Osteoblast (primary cell): Measurements from ENCODE around the gene ELOVL2. TPM values are rescaled to one million over a fixed set of nuclear protein-coding genes. Genes with fewer than 3 reads are reported as not detected.
"Not testable (repeated sequence)": the region's sequence is repeated elsewhere in the genome, so short reads cannot be mapped to it uniquely, and the experiment has no call there.

Experiments used
- DNase-seq: peaks from one replicate; pipeline ENCODE4 v3.0.0; 2011; ENCODE audit warnings: low spot score, mixed read lengths; ENCODE audit not compliant: insufficient read length; ENCODE audit errors: missing footprints
- H2AFZ ChIP-seq: 2 replicates; pipeline ENCODE4 v1.6.0; 2011; ENCODE audit warnings: mild to moderate bottlenecking, low read length
- H3K27ac ChIP-seq: 2 replicates; pipeline ENCODE4 v1.5.1; 2011; ENCODE audit warnings: mild to moderate bottlenecking, low read depth, low read length, moderate library complexity
- H3K27me3 ChIP-seq: 2 replicates; pipeline ENCODE4 v1.6.0; 2012; ENCODE audit warnings: mild to moderate bottlenecking, control low read depth, inconsistent platforms, low read length, moderate library complexity; ENCODE audit not compliant: insufficient read depth
- H3K36me3 ChIP-seq: 2 replicates; pipeline ENCODE4 v1.5.1; 2011; ENCODE audit warnings: mild to moderate bottlenecking, low read length, control low read depth, moderate library complexity; ENCODE audit not compliant: insufficient read depth
- H3K4me1 ChIP-seq: 2 replicates; pipeline ENCODE4 v1.5.1; 2011; ENCODE audit warnings: mild to moderate bottlenecking, low read length, control low read depth, moderate library complexity; ENCODE audit not compliant: insufficient read depth
- H3K4me2 ChIP-seq: 2 replicates; pipeline ENCODE4 v1.6.0; 2011; ENCODE audit warnings: mild to moderate bottlenecking, low read length; ENCODE audit not compliant: insufficient read depth
- H3K4me3 ChIP-seq: fragments of 200-600 bp; sonication (generic); 3 replicates; pipeline ENCODE4 v1.5.1; 2012; ENCODE audit warnings: mild to moderate bottlenecking, low read length, inconsistent platforms; ENCODE audit not compliant: insufficient read depth
- H3K79me2 ChIP-seq: 2 replicates; pipeline ENCODE4 v1.6.0; 2012; ENCODE audit warnings: mild to moderate bottlenecking, low read length, control low read depth, inconsistent platforms; ENCODE audit not compliant: insufficient read depth
- H3K9me3 ChIP-seq: 2 replicates; pipeline ENCODE4 v1.5.1; 2011; ENCODE audit warnings: low read depth, low read length, control low read depth
- H4K20me1 ChIP-seq: 2 replicates; pipeline ENCODE4 v1.6.0; 2012; ENCODE audit warnings: mild to moderate bottlenecking, low read length, control low read depth; ENCODE audit not compliant: insufficient read depth
- total RNA-seq: library from RNA; depleted of rRNA; stranded (reverse); fragments of >200 nt; gene quantifications from 2 replicates; pipeline ENCODE4 v1.2.3, GENCODE V29; 2012
- TF ChIP-seq, protein P1 (sequence below): IDR thresholded peaks from 2 replicates; pipeline ENCODE4 v1.5.1; 2011; ENCODE audit warnings: mild to moderate bottlenecking, low read depth, low read length, moderate library complexity; ENCODE audit errors: extremely low read depth

Gene ELOVL2
- total RNA-seq, 1 donor = under 0.01 TPM

DNA sequence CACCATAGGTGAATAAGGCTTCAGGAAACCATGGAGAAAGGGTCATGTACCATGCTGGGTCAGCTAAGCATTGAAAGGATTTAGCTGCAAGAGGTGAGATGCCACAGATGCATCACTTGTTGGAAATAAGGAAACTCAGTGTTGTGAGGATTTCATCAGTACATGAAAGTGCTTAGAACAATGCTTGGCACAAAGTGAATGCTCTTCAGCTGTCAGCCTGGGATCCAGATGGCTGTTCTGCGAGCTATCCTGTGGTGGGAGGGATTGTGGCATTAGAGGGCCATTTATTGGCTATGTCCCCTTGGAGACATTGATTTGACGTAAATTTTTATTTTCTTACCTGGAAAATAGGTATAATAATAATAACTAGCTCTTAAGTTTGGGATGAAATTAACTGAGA lies 53.0 kb downstream of the ELOVL2 start:
- no peak overlapping the region for H2AFZ ChIP-seq
- H3K79me2 ChIP-seq = no peaks in the 10 kb centered on the region
- H3K36me3 ChIP-seq = no peaks in the 10 kb centered on the region
- H3K4me2 ChIP-seq = no peak overlapping the region
- no peak overlapping the region for H3K4me3 ChIP-seq
- H3K27ac ChIP-seq = no peak overlapping the region
- no peak for DNase-seq
- H3K9me3 ChIP-seq = no peaks in the 10 kb centered on the region
- H3K27me3 ChIP-seq = no peaks in the 10 kb centered on the region
- no peaks in the 10 kb centered on the region for H3K4me1 ChIP-seq
- TF ChIP-seq, protein P1, sequence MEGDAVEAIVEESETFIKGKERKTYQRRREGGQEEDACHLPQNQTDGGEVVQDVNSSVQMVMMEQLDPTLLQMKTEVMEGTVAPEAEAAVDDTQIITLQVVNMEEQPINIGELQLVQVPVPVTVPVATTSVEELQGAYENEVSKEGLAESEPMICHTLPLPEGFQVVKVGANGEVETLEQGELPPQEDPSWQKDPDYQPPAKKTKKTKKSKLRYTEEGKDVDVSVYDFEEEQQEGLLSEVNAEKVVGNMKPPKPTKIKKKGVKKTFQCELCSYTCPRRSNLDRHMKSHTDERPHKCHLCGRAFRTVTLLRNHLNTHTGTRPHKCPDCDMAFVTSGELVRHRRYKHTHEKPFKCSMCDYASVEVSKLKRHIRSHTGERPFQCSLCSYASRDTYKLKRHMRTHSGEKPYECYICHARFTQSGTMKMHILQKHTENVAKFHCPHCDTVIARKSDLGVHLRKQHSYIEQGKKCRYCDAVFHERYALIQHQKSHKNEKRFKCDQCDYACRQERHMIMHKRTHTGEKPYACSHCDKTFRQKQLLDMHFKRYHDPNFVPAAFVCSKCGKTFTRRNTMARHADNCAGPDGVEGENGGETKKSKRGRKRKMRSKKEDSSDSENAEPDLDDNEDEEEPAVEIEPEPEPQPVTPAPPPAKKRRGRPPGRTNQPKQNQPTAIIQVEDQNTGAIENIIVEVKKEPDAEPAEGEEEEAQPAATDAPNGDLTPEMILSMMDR = no peak
- no peaks in the 10 kb centered on the region for H4K20me1 ChIP-seq

DNA sequence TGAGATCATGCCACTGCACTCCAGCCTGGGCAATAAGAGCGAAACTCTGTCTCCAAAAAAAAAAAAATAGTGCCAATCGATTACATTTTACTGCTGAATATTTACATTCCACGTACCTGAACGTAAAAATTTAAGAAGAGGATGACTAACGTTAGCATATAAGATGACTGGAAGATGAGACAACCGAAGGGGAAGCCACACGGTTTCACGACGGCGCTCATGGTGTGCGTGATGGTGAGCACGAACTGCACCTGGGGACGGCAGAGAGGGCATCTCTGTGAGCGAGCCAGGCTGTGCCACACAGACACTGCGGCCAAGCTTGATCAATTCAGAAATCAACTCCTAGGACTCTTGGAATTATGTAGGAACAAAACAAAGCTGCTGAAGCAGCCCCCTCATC lies 54.5 kb downstream of the ELOVL2 start:
- no peak overlapping the region for H3K27ac ChIP-seq
- H3K9me3 ChIP-seq = no peaks in the 10 kb centered on the region
- H4K20me1 ChIP-seq = no peaks in the 10 kb centered on the region
- no peaks in the 10 kb centered on the region for H3K4me1 ChIP-seq
- TF ChIP-seq, protein P1 = no peak
- H3K36me3 ChIP-seq = no peaks in the 10 kb centered on the region
- no peak overlapping the region for H2AFZ ChIP-seq
- no peak for DNase-seq
- H3K4me3 ChIP-seq = no peak overlapping the region
- no peaks in the 10 kb centered on the region for H3K79me2 ChIP-seq
- no peaks in the 10 kb centered on the region for H3K27me3 ChIP-seq
- H3K4me2 ChIP-seq = no peak overlapping the region

DNA sequence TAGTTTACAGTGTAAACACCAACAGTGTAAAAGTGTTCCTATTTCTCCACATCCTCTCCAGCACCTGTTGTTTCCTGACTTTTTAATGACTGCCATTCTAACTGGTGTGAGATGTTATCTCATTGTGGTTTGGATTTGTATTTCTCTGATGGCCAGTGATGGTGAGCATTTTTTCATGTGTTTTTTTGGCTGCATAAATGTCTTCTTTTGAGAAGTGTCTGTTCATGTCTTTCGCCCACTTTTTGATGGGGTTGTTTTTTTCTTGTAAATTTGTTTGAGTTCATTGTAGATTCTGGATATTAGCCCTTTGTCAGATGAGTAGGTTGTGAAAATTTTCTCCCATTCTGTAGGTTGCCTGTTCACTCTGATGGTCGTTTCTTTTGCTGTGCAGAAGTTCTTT lies 59.1 kb downstream of the ELOVL2 start:
- not testable (repeated sequence) for H3K79me2 ChIP-seq, H3K4me1 ChIP-seq, H3K27me3 ChIP-seq, H4K20me1 ChIP-seq, H3K4me2 ChIP-seq, H2AFZ ChIP-seq, H3K4me3 ChIP-seq, DNase-seq, H3K9me3 ChIP-seq, H3K27ac ChIP-seq, H3K36me3 ChIP-seq

DNA sequence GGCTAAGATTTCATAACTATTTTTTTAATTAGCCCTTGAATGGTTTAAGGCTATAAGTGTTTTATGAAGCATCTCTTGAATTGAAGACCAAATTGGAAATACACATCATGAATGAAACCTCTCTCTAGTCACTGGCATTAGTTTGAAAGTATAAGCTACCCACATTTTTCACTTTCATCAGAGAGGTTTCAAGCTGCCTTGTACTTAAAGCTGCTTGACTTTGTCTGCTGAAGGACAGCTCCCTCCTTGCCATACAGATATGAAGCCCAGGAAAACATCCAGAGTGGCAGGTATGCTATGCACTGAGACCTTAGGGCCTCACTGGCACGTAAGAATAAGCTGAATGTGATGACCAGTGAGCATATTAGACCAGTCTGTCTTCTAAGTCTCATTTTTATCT lies 62.7 kb downstream of the ELOVL2 start:
- no peaks in the 10 kb centered on the region for H3K27me3 ChIP-seq
- no peaks in the 10 kb centered on the region for H3K9me3 ChIP-seq
- no peak overlapping the region for H2AFZ ChIP-seq
- no peaks in the 10 kb centered on the region for H3K36me3 ChIP-seq
- no peak overlapping the region for H3K4me2 ChIP-seq
- H4K20me1 ChIP-seq = no peaks in the 10 kb centered on the region
- no peak overlapping the region for H3K27ac ChIP-seq
- H3K4me3 ChIP-seq = no peak overlapping the region
- TF ChIP-seq, protein P1 = no peak
- no peaks in the 10 kb centered on the region for H3K79me2 ChIP-seq
- DNase-seq = no peak
- H3K4me1 ChIP-seq = no peaks in the 10 kb centered on the region

DNA sequence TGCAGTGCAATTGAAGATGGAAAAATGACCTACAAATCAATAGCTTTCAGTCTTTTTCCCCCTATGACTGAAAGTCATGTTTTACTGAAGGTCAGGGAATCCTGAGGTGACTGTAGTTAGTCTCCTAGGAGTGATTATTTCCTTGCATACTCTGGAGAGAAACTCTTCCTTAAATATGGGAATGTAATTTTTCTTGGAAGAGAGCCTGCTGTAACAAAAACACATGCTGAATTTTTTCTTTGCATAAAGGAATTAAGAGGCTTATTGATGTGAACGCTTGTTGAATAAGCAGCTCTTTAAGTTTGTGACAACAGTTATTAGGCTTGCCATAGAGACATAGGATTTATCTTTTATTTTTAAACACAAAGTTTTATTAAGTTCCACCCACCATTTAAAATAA lies 64.5 kb downstream of the ELOVL2 start:
- no peak overlapping the region for H2AFZ ChIP-seq
- H3K27me3 ChIP-seq = no peaks in the 10 kb centered on the region
- no peaks in the 10 kb centered on the region for H3K36me3 ChIP-seq
- no peak overlapping the region for H3K27ac ChIP-seq
- H3K4me3 ChIP-seq = no peak overlapping the region
- no peak for DNase-seq
- no peaks in the 10 kb centered on the region for H3K79me2 ChIP-seq
- no peak overlapping the region for H3K4me2 ChIP-seq
- no peaks in the 10 kb centered on the region for H4K20me1 ChIP-seq
- H3K4me1 ChIP-seq = no peaks in the 10 kb centered on the region
- TF ChIP-seq, protein P1 = no peak
- no peaks in the 10 kb centered on the region for H3K9me3 ChIP-seq
